Ovary (tissue), 9 donors: ENCODE measurements around the gene CA4. TPM values are rescaled to one million over a fixed set of nuclear protein-coding genes. Genes with fewer than 3 reads are reported as not detected.

Experiments
- DNase-seq, 5 donors: peaks; one replicate each; pipeline ENCODE4 v3.0.0-alpha.2; 2019 to 2020
- H3K27ac ChIP-seq, 2 donors: fragments of 200-600 bp; one replicate each; pipeline versions ENCODE4 v1.5.1 to v1.8.0; 2019 to 2022
- H3K27me3 ChIP-seq: fragments of 200-600 bp; one replicate; pipeline ENCODE4 v1.8.0; 2022
- H3K36me3 ChIP-seq: fragments of 200-600 bp; sonication (generic); one replicate; pipeline ENCODE4 v1.5.1; 2019
- H3K4me1 ChIP-seq: one replicate; pipeline ENCODE4 v1.8.1; 2013; ENCODE audit warnings: mild to moderate bottlenecking, moderate library complexity; ENCODE audit not compliant: insufficient read depth
- H3K4me3 ChIP-seq: fragments of 200-600 bp; sonication (generic); one replicate; pipeline ENCODE4 v1.5.1; 2017
- H3K9me3 ChIP-seq, 2 donors: fragments of 200-600 bp in 1 of 2; sonication (generic) in 1 of 2; one replicate each; pipeline versions ENCODE4 v1.5.1 to v1.8.1; 2013 to 2019; ENCODE audit warnings: mild to moderate bottlenecking in 1 of 2, moderate library complexity in 1 of 2
- EP300 ChIP-seq: sonication (generic); formaldehyde crosslinking; IDR thresholded peaks from one replicate; pipeline ENCODE4 v1.6.1; 2017; ENCODE audit warnings: antibody characterized with exemption
- POLR2A ChIP-seq: fragments of 450-650 bp; IDR thresholded peaks from one replicate; pipeline ENCODE4 v1.6.1; 2017; ENCODE audit warnings: antibody characterized with exemption, mild to moderate bottlenecking, moderate library complexity
- WGBS, 3 donors: extraction: QIAGEN DNeasy Blood & Tissue Kit in 1 of 3; methylation state at CpG; one replicate each; pipeline versions ENCODE4 v1.1.5 to v1.1.7; 2013 to 2017; 5-methylcytosine and 5-hydroxymethylcytosine counted together
- intact Hi-C, 4 donors: fragments of 100-400 bp; cut with DNase I; formaldehyde crosslinking; loops; one replicate each; pipeline versions ENCODE4 v1.11.0 to v1.15.1; 2022 to 2023
- polyA plus RNA-seq, 2 donors: library from polyadenylated mRNA; stranded (reverse); fragments of 200-250 nt in 1 of 2; fragments of 350-450 nt in 1 of 2; fragmentation: Illumina TruSeq in 1 of 2; extraction: RNeasy Lipid Tissue Mini Kit (QIAGEN cat#74804) in 1 of 2; gene quantifications; one replicate each; pipeline ENCODE4 v1.2.3, GENCODE V29; 2013 to 2014
- total RNA-seq, 7 donors: library from RNA; depleted of rRNA in 2 of 7; stranded (reverse); fragments of >200 nt in 2 of 7; fragmentation: NEBNext Ultra II Directional in 3 of 7; extraction: Animal tissue kit (Norgen Biotek cat#: 25700) in 3 of 7; gene quantifications; one replicate each; pipeline versions ENCODE4 v1.1.0 to v1.2.4, GENCODE V29; 2016 to 2023
- TF ChIP-seq, protein P1 (sequence below), 3 donors: fragments of 450-650 bp in 2 of 3; fragments of 200-600 bp in 1 of 3; IDR thresholded peaks; one replicate each; pipeline versions ENCODE4 v1.5.1 to v1.8.0; 2016 to 2022; ENCODE audit warnings: antibody characterized with exemption in 3 of 3, mild to moderate bottlenecking in 1 of 3
- donor health status: DM: no; HTN: no; CAD: no; lungs with moderate emphysema.
- donor health status: DM: no; HTN: no; CAD: no.
- donor health status: Bipolar disorder and iron deficiency.
- donor health status: DM: yes; HTN: yes; CAD: no.
- donor health status: DM: no; HTN: no; CAD: no.
- donor health status: DM: yes; HTN: yes; CAD: no.

The CA4 gene
- total and polyA plus RNA-seq, 9 donors, result 1.1 to 39.3 (median 4.2) TPM

GRCh38 chr17:60156746-60157145 lies 7.0 kb downstream of the CA4 start:
- Histone ChIP-seq H3K27ac (no peak overlapping the region), H3K4me1 (no peaks in the 10 kb centered on the region), H3K9me3 (no peaks in the 10 kb centered on the region), H3K4me3 (no peak overlapping the region), H3K36me3 (no peaks in the 10 kb centered on the region), H3K27me3 (no peaks in the 10 kb centered on the region)
- no peak for DNase-seq
- intact Hi-C loops, result no loop called here
- WGBS, 3 donors, result 68 to 78% (median 71%) methylated on average over 8 of the region's 8 CpGs
- TF ChIP-seq POLR2A, result no peak
- no peak for TF ChIP-seq EP300
- TF ChIP-seq, protein P1, sequence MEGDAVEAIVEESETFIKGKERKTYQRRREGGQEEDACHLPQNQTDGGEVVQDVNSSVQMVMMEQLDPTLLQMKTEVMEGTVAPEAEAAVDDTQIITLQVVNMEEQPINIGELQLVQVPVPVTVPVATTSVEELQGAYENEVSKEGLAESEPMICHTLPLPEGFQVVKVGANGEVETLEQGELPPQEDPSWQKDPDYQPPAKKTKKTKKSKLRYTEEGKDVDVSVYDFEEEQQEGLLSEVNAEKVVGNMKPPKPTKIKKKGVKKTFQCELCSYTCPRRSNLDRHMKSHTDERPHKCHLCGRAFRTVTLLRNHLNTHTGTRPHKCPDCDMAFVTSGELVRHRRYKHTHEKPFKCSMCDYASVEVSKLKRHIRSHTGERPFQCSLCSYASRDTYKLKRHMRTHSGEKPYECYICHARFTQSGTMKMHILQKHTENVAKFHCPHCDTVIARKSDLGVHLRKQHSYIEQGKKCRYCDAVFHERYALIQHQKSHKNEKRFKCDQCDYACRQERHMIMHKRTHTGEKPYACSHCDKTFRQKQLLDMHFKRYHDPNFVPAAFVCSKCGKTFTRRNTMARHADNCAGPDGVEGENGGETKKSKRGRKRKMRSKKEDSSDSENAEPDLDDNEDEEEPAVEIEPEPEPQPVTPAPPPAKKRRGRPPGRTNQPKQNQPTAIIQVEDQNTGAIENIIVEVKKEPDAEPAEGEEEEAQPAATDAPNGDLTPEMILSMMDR (IDR thresholded peaks at IDR 0.05), result no peak

GRCh38 chr17:60157487-60158040 lies 7.8 kb downstream of the CA4 start:
- DNase-seq, result no peak
- H3K9me3 ChIP-seq, result no peaks in the 10 kb centered on the region
- intact Hi-C loops, result no loop called here
- 59 to 70% (median 60%) methylated on average over 18 of the region's 18 CpGs for WGBS, 3 donors
- H3K27me3 ChIP-seq, result no peaks in the 10 kb centered on the region
- TF ChIP-seq, protein P1 (IDR thresholded peaks at IDR 0.05), result no peak
- no peak for TF ChIP-seq EP300
- no peaks in the 10 kb centered on the region for H3K4me1 ChIP-seq
- no peak overlapping the region for H3K27ac ChIP-seq
- no peaks in the 10 kb centered on the region for H3K36me3 ChIP-seq
- H3K4me3 ChIP-seq, result no peak overlapping the region

DNA sequence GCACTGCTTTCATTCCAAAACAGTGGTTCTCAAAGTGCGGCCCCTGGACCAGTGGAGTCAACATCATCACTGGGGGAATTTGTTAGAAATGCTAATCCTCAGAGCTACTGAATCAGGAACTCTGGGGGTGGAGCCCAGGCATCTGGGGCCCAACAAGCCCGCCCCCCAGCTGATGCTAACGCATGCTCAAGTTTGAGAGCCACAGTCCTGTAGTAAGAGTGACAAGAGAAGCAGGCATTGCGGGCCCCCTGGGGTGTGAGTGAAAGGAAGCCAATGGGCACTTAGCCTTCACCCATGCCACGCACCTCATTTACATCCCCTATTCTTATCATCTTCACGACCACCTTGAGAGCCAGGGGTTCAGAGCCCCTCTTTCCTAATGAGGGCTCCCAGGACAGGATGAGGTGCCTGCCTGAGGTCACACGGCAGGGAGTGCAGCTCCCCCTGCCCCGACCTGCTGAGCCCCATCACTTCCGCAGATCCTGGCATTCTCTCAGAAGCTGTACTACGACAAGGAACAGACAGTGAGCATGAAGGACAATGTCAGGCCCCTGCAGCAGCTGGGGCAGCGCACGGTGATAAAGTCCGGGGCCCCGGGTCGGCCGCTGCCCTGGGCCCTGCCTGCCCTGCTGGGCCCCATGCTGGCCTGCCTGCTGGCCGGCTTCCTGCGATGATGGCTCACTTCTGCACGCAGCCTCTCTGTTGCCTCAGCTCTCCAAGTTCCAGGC lies 9.1 kb downstream of the CA4 start:
- no peak overlapping the region for H3K27ac ChIP-seq
- intact Hi-C loops, result no loop called here
- no peaks in the 10 kb centered on the region for H3K27me3 ChIP-seq
- H3K9me3 ChIP-seq, result no peaks in the 10 kb centered on the region
- H3K36me3 ChIP-seq, result no peaks in the 10 kb centered on the region
- H3K4me3 ChIP-seq, result no peak overlapping the region
- DNase-seq, result no peak
- whole genome bisulfite sequencing, 3 donors, result 27 to 31% (median 28%) methylated on average over 19 of the region's 19 CpGs
- no peaks in the 10 kb centered on the region for H3K4me1 ChIP-seq
- TF ChIP-seq, protein P1 (IDR thresholded peaks at IDR 0.05), result no peak
- no peak for TF ChIP-seq EP300
- TF ChIP-seq POLR2A, result no peak

- intact Hi-C loops, result no loop called here
- H3K27me3 ChIP-seq, result no peaks in the 10 kb centered on the region
- DNase-seq, result no peak
- TF ChIP-seq POLR2A, result no peak
- TF ChIP-seq EP300, result no peak
- TF ChIP-seq, protein P1 (IDR thresholded peaks at IDR 0.05), result no peak
- H3K9me3 ChIP-seq, result no peaks in the 10 kb centered on the region
- 59 to 60% (median 60%) methylated on average over 6 of the region's 6 CpGs for WGBS, 3 donors
- no peak overlapping the region for H3K4me3 ChIP-seq
- no peaks in the 10 kb centered on the region for H3K4me1 ChIP-seq
- H3K27ac ChIP-seq, result no peak overlapping the region
- H3K36me3 ChIP-seq, result no peaks in the 10 kb centered on the region
Observed at GRCh38 chr17:60159479-60159866, 9.7 kb downstream of the CA4 start.
